Stimulated activated naive CD8-positive, alpha-beta T cell treated with anti-CD3 and anti-CD28 coated beads, Interleukin-15, Interleukin-2, amounts not matched to agents 100 ng/mL and 50 ng/mL, for 24 hours (primary cell): ENCODE results near the gene IMMP2L.
"Not testable (repeated sequence)": the region's sequence is repeated elsewhere in the genome, so short reads cannot be mapped to it uniquely, and the experiment has no call there.

Source experiments
- H3K27ac Mint-ChIP-seq: one replicate; pipeline ENCODE4 v1.8.0; 2021; ENCODE audit warnings: mild to moderate bottlenecking, mixed read lengths
- H3K27me3 Mint-ChIP-seq: one replicate; pipeline ENCODE4 v1.8.0; 2021; ENCODE audit warnings: mixed read lengths
- H3K36me3 Mint-ChIP-seq: one replicate; pipeline ENCODE4 v1.8.0; 2021; ENCODE audit warnings: low read depth, mixed read lengths
- H3K4me1 Mint-ChIP-seq: one replicate; pipeline ENCODE4 v1.8.0; 2021; ENCODE audit warnings: low read depth, mixed read lengths
- H3K4me3 Mint-ChIP-seq: one replicate; pipeline ENCODE4 v1.8.0; 2021; ENCODE audit warnings: mild to moderate bottlenecking, mixed read lengths
- H3K9me3 Mint-ChIP-seq: one replicate; pipeline ENCODE4 v1.8.0; 2021; ENCODE audit warnings: mixed read lengths

The IMMP2L gene

DNA sequence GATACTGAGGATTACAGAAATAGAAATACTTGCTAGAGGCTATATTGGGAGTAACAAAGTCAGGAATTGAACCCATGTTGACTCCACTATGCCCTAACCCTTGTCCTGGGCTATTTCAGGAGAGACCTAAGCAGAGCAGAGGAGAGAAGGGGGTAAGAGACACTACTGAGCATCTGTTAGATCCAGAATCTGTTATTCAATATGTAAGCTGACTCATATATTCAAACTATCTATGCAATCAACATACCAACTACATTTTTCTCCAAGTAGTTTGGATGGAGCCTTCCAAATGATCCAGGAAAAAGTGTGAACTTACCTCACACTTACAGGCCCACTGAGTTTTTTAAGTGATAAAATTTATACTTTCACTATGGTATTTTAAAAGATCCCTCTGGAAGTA is 216.1 kb downstream of the IMMP2L start:
- H3K27ac Mint-ChIP-seq: no peak overlapping the region
- no peaks in the 10 kb centered on the region for H3K27me3 Mint-ChIP-seq
- H3K4me3 Mint-ChIP-seq: no peak overlapping the region
- H3K4me1 Mint-ChIP-seq: no peaks in the 10 kb centered on the region
- H3K9me3 Mint-ChIP-seq: peaks cover 32% of the 10 kb centered on the region
- H3K36me3 Mint-ChIP-seq: peaks cover 44% of the 10 kb centered on the region

DNA sequence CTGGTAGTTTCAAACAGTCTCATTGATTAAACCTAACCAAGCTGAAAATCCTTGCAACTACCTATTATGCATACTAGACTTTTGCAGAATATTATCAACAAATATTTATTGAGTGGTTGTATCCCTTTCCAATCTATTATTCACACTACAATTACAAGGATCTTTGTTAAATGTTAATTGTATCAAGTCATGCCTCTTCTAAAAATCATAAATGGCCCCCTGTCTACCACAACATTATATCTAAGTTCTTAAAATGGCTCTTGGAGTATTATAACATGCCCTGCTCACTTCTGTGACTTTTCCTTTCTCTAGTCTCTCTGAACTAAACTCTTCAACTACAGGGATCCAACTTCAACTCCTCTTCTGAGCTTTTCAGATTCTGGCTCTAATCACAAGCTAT is 219.3 kb downstream of the IMMP2L start:
- no peaks in the 10 kb centered on the region for H3K27me3 Mint-ChIP-seq
- no peak overlapping the region for H3K4me3 Mint-ChIP-seq
- peaks cover 32% of the 10 kb centered on the region for H3K9me3 Mint-ChIP-seq
- no peak overlapping the region for H3K27ac Mint-ChIP-seq
- H3K4me1 Mint-ChIP-seq: no peaks in the 10 kb centered on the region
- peaks cover 40% of the 10 kb centered on the region for H3K36me3 Mint-ChIP-seq

DNA sequence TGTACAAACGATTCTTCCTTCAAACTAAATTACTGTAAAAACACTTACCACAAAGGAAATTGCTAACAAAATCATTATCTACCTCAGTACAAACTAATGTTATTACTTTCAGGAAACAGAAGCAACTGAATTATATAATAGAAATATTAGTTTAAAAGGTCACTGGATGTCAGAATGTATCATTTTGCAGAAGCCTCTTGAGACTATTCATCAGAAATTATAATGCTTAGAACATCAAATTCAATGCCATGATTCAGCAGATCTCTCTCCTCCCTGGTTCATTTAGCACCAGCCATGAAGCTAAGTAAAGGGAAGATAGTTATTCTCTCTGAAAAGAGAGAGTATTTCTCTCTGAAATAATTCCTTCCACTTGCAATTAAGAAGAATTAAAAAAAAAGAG is 223.3 kb downstream of the IMMP2L start:
- Mint-ChIP-seq H3K4me3 (no peak overlapping the region), H3K9me3 (peaks cover 12% of the 10 kb centered on the region), H3K27me3 (no peaks in the 10 kb centered on the region), H3K27ac (no peak overlapping the region), H3K36me3 (peaks cover 19% of the 10 kb centered on the region), H3K4me1 (no peaks in the 10 kb centered on the region)

DNA sequence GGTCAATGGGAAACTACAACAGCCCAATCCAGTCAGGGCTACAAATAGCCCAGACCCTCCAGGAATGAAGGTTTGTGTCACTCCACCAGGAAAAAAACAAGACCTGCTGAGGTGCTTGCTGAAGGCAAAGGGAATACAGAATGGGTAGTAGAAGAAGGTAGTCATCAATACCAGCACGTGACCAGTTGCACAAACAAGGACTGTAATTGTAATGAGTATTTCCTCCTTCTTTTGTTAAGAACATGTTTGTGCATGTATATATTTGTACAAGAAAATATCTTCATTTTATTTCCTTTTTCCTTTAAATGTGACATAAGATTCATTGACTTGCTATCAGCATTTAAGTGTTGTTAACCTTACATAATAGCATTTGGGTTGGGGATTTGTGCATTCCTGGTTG is 229.3 kb downstream of the IMMP2L start:
- Mint-ChIP-seq H3K9me3 (peaks cover 11% of the 10 kb centered on the region), H3K4me1 (peaks cover 17% of the 10 kb centered on the region), H3K36me3 (peaks cover 16% of the 10 kb centered on the region), H3K27me3 (no peaks in the 10 kb centered on the region), H3K27ac (no peak overlapping the region), H3K4me3 (no peak overlapping the region)

DNA sequence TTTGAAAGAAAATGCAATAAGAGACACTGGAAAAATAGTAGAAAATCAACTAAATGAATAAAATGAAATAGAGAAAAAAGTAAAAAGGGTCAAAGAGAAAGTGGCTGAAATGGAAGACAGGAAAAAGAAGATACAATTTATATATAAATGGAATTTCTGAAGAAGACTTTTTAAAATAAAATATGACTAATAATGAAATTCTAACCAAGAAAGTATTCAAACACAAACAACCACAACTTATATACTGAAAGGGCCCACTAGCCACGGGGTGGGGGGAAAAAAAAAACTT is 232.1 kb downstream of the IMMP2L start:
- Mint-ChIP-seq H3K27ac (no peak overlapping the region), H3K27me3 (no peaks in the 10 kb centered on the region), H3K9me3 (peaks cover 11% of the 10 kb centered on the region), H3K36me3 (peaks cover 13% of the 10 kb centered on the region), H3K4me3 (no peak overlapping the region), H3K4me1 (peaks cover 17% of the 10 kb centered on the region)

DNA sequence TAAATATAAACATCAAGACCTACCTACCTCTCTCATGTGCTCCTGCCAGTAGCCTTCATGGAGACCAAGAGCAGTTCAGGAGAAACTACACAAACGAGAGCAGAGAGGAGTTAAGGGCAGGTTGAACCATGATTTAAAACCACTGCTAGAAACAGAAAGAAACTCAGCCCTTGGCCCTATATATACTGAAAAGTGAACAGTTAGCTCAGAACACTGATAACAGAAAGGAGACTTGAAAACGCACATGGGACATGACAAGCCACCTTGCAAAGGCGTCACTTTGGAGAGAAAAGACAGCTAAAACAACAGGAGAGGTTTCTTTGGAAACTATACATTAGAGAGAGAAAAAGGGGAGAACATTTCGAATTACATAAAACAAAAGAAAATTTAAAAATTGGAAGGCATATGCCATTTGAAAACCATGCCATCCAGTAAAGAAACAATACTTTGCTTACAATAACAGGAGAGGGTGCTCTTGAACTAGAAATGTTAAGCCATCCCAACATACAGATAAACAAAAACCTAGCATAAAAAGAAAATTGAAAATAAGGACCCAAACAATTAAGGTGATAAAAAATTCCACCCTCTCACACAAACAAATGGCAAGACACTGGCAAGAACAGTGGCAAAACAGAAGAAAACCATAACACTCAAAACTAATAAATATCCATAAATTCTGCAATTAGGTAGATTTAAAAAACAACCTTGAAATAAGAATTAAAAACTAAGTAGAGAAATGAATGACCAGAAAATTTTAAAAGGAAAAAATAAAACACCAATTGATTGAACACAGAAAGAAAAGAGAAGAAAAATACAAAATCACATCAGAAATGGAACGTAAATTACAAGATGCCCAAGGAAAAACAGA is 232.7 kb downstream of the IMMP2L start:
- Mint-ChIP-seq H3K36me3 (peaks cover 7% of the 10 kb centered on the region), H3K4me1 (peaks cover 17% of the 10 kb centered on the region), H3K27ac (no peak overlapping the region), H3K4me3 (no peak overlapping the region), H3K27me3 (no peaks in the 10 kb centered on the region), H3K9me3 (peaks cover 11% of the 10 kb centered on the region)

DNA sequence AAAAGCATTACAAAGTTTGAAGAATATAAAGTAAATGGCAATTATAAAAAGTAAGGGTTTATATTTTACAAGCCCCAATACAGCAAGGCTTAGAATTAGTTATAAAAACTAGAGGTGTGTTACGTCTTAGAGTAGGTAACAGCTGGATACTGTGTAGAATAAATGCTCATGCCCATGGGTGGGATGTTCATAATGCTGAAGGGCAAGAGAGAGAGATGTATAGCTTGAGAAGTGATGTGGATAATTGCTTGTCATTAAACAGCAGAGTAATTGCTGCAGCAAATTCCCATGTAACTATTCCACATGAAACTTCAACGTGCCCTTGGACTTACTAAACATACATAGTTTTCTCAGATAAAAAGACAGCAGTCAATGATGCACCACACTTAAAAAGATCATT is 233.8 kb downstream of the IMMP2L start:
- peaks cover 10% of the 10 kb centered on the region for H3K36me3 Mint-ChIP-seq
- no peak overlapping the region for H3K4me3 Mint-ChIP-seq
- peaks cover 23% of the 10 kb centered on the region for H3K4me1 Mint-ChIP-seq
- H3K9me3 Mint-ChIP-seq: peaks cover 8% of the 10 kb centered on the region
- no peaks in the 10 kb centered on the region for H3K27me3 Mint-ChIP-seq
- no peak overlapping the region for H3K27ac Mint-ChIP-seq

DNA sequence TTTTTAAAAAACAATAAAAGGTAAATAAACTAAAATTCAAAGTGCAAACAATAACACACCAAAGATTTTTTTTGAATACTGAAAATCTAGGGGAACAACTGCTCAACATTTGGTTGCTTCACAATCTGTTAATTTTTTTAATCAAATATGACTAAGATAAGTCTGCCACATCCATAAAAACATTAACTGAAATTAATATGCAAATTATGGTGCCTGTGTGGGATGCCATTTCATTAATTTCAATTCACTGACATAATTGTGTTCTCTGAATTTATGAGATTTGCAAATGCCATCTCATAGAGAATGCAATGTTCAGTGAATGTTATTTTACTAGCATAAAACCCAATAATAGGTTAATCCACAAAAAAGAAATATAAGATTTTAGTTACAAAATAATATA is 237.5 kb downstream of the IMMP2L start:
- peaks cover 29% of the 10 kb centered on the region for H3K4me1 Mint-ChIP-seq
- H3K9me3 Mint-ChIP-seq: no peaks in the 10 kb centered on the region
- H3K27me3 Mint-ChIP-seq: no peaks in the 10 kb centered on the region
- peaks cover 12% of the 10 kb centered on the region for H3K36me3 Mint-ChIP-seq
- no peak overlapping the region for H3K27ac Mint-ChIP-seq
- no peak overlapping the region for H3K4me3 Mint-ChIP-seq

DNA sequence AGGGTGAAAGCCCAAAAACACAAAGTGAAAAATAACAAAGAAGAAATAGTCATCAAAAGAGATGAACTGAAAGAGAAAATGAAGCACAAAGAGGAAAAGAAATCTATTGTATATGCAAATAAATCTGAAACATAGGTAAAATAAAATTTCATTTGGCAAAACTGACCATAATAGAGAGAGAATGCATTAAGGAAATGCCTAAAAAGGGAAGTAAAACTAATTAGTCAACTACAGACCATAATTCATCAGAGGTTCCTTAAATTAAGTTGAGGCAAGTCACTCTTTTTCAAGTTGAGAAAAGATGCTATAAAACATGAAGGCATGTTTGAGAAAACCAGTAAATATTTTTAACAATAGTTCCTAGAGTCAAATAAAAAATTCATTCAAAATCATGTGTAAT is 238.1 kb downstream of the IMMP2L start:
- no peaks in the 10 kb centered on the region for H3K27me3 Mint-ChIP-seq
- no peak overlapping the region for H3K4me3 Mint-ChIP-seq
- peaks cover 12% of the 10 kb centered on the region for H3K36me3 Mint-ChIP-seq
- no peak overlapping the region for H3K27ac Mint-ChIP-seq
- H3K9me3 Mint-ChIP-seq: no peaks in the 10 kb centered on the region
- H3K4me1 Mint-ChIP-seq: peaks cover 28% of the 10 kb centered on the region

DNA sequence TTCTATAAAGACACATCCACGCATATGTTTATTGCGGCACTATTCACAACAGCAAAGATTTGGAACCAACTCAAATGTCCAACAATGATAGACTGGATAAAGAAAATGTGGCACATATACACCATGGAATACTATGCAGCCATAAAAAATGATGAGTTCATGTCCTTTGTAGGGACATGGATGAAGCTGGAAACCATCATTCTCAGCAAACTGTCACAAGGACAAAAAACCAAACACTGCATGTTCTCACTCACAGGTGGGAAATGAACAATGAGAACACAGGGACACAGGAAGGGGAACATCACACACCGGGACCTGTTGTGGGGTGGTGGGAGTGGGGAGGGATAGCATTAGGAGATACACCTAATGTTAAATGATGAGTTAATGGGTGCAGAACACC is 238.6 kb downstream of the IMMP2L start:
- H3K27me3 Mint-ChIP-seq, H3K27ac Mint-ChIP-seq, H3K4me3 Mint-ChIP-seq, H3K9me3 Mint-ChIP-seq: not testable (repeated sequence)
- Mint-ChIP-seq H3K36me3 (peaks cover 12% of the 10 kb centered on the region), H3K4me1 (peaks cover 24% of the 10 kb centered on the region)

DNA sequence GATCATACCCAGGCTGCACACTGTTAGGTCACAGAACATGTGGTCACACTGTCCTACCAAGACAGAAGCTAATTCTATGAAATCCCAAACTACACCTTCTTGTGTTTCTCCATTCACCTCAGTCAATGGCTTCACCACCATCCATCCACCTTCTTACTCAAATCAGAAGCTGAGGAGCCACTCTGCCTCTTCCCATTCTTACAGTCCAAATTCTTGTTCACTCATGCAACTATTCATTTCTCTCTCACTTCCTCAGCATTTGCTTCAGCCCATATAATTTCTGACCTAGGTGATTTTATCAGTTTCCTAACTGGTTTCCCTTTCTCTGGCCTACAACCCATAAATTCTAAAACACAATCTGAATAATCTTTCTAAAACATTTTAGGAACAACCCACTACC is 242.2 kb downstream of the IMMP2L start:
- no peak overlapping the region for H3K4me3 Mint-ChIP-seq
- no peaks in the 10 kb centered on the region for H3K27me3 Mint-ChIP-seq
- H3K36me3 Mint-ChIP-seq: peaks cover 12% of the 10 kb centered on the region
- H3K9me3 Mint-ChIP-seq: no peaks in the 10 kb centered on the region
- no peak overlapping the region for H3K27ac Mint-ChIP-seq
- peaks cover 21% of the 10 kb centered on the region for H3K4me1 Mint-ChIP-seq

DNA sequence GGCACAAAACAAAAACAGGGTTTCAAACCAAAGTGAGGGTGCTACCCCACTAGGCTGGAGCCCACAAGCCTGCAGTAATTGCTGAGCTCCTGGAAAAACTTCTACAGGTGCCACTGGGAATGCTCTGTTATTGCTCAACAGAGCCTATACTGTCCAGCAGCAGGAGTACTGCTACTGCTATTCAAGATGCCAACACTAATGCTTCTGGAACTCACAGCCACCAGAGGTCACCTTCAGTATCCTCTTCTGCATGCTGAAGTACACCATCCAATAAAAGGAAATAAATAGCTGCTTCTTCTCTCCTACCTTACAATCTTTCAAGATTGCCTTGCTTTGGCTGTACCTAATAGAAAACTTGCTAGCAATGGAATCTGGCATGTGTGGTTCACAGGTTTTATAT is 249.3 kb downstream of the IMMP2L start:
- Mint-ChIP-seq H3K4me1 (no peaks in the 10 kb centered on the region), H3K4me3 (no peak overlapping the region), H3K27me3 (no peaks in the 10 kb centered on the region)

DNA sequence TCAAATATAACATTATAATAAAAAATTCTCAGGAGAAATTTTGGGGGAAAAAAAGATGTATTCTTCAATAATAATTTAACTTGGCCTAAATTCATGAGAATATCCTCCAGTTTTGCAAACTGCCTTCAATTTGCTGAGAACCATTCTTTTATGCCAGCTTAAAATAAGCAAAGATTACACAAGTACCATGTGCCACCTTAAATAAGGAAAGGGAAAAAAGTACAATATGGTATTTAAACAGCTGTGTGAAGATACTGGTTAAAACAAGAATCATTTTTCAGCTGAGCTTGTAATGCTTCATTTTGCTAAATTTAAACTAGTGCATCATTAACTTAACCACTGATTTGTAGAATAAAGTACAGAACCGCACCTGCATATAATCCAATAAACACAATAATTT is 253.6 kb downstream of the IMMP2L start:
- Mint-ChIP-seq H3K27ac (no peak overlapping the region), H3K9me3 (no peaks in the 10 kb centered on the region), H3K27me3 (no peaks in the 10 kb centered on the region), H3K4me1 (peaks cover 4% of the 10 kb centered on the region), H3K36me3 (no peaks in the 10 kb centered on the region), H3K4me3 (no peak overlapping the region)

More for the DNA sequence above, 249.3 kb downstream of the IMMP2L start:
- no peaks in the 10 kb centered on the region for H3K36me3 Mint-ChIP-seq
- no peaks in the 10 kb centered on the region for H3K9me3 Mint-ChIP-seq
- no peak overlapping the region for H3K27ac Mint-ChIP-seq

DNA sequence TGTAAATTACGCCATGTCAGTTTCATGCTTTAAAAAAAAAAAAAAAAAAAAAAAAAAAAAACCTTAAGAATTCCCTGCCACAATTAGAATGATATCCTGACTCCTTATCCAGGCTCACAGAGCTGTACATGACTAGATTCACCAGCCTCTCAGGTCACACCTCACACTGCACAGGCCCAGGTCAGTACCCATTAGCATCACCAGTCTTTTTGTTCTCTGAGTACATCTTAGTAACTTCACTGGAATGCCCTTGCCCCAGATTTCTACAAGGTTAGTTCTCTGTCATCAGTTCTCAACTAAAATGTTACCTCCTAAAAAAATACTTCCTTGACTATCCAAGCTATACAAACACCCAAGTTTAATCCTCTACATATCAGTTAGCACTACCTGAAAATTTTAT is 260.4 kb downstream of the IMMP2L start:
- Mint-ChIP-seq H3K4me3 (no peak overlapping the region), H3K4me1 (peaks cover 12% of the 10 kb centered on the region), H3K27me3 (no peaks in the 10 kb centered on the region), H3K9me3 (no peaks in the 10 kb centered on the region), H3K27ac (no peak overlapping the region), H3K36me3 (no peaks in the 10 kb centered on the region)

DNA sequence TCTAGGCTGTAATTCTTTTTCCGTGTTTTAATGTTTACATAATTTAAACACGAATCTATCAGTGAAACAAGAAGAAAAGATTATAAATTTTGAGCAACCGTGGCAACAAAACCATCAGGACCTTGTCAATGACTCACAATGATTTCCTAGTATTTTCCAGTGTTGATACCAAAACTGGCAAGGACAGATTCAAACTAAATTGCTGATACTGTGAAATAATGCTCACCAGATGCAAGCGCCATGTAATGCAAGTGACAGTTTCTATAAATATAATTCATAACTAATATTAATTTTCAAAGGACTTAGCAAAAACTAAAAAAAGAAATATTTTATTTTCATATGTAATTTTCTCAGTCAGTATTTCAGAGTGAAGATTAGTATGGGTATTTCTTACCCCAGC is 267.8 kb downstream of the IMMP2L start:
- no peaks in the 10 kb centered on the region for H3K4me1 Mint-ChIP-seq
- H3K36me3 Mint-ChIP-seq: peaks cover 6% of the 10 kb centered on the region
- no peaks in the 10 kb centered on the region for H3K27me3 Mint-ChIP-seq
- H3K4me3 Mint-ChIP-seq: no peak overlapping the region
- H3K27ac Mint-ChIP-seq: no peak overlapping the region
- H3K9me3 Mint-ChIP-seq: peaks cover 5% of the 10 kb centered on the region

DNA sequence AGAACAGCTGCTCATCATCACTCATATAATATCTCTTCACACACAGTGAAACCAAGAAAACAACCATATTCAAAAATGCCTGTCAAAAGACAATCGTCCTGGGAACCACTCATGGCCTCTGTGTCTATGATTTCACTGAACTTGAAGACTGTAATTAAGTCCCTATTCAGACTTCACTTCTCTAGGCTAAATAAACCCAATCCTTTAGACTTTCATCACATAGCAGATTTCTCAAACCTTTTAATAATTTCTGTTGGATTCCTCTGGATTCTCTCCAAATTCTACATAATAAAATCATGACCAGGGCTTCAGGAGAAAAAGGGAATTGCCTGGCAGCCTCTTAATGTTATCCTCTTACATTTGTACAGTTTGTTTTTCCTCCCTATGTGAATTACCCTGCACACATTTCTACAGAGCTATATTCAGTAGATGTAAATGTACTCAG is 270.2 kb downstream of the IMMP2L start:
- Mint-ChIP-seq H3K4me3 (no peak overlapping the region), H3K4me1 (no peaks in the 10 kb centered on the region), H3K27ac (no peak overlapping the region), H3K9me3 (peaks cover 11% of the 10 kb centered on the region), H3K36me3 (peaks cover 18% of the 10 kb centered on the region), H3K27me3 (no peaks in the 10 kb centered on the region)
